Measurements from ENCODE around the gene SAMD1. TPM values are rescaled to one million over a fixed set of nuclear protein-coding genes. Genes with fewer than 3 reads are reported as not detected.
A peak's percentile ranks its signal among the peaks of the same experiment; 100 is the strongest.

Gene SAMD1
- total and polyA plus RNA-seq, 2 of the 13 experiments (the other 11 are each of a cell fraction or from before 2014, with no cell fraction given) = 17.5 to 45.0 TPM

GRCh38 chr19:14072535-14073260 lies 17.9 kb downstream of the SAMD1 start, which contains the start of gene MISP3 (continued):
- TF ChIP-seq, protein P1, sequence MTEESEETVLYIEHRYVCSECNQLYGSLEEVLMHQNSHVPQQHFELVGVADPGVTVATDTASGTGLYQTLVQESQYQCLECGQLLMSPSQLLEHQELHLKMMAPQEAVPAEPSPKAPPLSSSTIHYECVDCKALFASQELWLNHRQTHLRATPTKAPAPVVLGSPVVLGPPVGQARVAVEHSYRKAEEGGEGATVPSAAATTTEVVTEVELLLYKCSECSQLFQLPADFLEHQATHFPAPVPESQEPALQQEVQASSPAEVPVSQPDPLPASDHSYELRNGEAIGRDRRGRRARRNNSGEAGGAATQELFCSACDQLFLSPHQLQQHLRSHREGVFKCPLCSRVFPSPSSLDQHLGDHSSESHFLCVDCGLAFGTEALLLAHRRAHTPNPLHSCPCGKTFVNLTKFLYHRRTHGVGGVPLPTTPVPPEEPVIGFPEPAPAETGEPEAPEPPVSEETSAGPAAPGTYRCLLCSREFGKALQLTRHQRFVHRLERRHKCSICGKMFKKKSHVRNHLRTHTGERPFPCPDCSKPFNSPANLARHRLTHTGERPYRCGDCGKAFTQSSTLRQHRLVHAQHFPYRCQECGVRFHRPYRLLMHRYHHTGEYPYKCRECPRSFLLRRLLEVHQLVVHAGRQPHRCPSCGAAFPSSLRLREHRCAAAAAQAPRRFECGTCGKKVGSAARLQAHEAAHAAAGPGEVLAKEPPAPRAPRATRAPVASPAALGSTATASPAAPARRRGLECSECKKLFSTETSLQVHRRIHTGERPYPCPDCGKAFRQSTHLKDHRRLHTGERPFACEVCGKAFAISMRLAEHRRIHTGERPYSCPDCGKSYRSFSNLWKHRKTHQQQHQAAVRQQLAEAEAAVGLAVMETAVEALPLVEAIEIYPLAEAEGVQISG (CRISPR knock-in tag; IDR thresholded peaks at IDR 0.05) = 0 out of 2 replicates have a peak, but pooled peaks have one; percentile 5
- TF ChIP-seq CBFB (CRISPR knock-in tag; IDR thresholded peaks at IDR 0.05) = 0 out of 2 replicates have a peak, but pooled peaks have one; percentile 20
- no peak for TF ChIP-seq ZBTB44 (CRISPR knock-in tag; IDR thresholded peaks at IDR 0.05)
- TF ChIP-seq THYN1 (CRISPR knock-in tag; IDR thresholded peaks at IDR 0.05; ENCODE audit: borderline replicate concordance, low read depth) = no peak
- no peak for TF ChIP-seq MED1 (CRISPR knock-in tag; IDR thresholded peaks at IDR 0.05)
- TF ChIP-seq, protein P2, sequence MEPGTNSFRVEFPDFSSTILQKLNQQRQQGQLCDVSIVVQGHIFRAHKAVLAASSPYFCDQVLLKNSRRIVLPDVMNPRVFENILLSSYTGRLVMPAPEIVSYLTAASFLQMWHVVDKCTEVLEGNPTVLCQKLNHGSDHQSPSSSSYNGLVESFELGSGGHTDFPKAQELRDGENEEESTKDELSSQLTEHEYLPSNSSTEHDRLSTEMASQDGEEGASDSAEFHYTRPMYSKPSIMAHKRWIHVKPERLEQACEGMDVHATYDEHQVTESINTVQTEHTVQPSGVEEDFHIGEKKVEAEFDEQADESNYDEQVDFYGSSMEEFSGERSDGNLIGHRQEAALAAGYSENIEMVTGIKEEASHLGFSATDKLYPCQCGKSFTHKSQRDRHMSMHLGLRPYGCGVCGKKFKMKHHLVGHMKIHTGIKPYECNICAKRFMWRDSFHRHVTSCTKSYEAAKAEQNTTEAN (CRISPR knock-in tag; conservative IDR thresholded peaks at IDR 0.05) = 0 out of 2 replicates have a peak, but pooled peaks have one; percentile 6
- TF ChIP-seq KLF12 (CRISPR knock-in tag; IDR thresholded peaks at IDR 0.05; ENCODE audit: borderline replicate concordance) = peak; percentile 47; the same call in 1 of the 2 replicates
- TF ChIP-seq RARA (CRISPR knock-in tag; IDR thresholded peaks at IDR 0.05) = peak; percentile 47; the same call in 1 of the 2 replicates
- TF ChIP-seq, protein P3, sequence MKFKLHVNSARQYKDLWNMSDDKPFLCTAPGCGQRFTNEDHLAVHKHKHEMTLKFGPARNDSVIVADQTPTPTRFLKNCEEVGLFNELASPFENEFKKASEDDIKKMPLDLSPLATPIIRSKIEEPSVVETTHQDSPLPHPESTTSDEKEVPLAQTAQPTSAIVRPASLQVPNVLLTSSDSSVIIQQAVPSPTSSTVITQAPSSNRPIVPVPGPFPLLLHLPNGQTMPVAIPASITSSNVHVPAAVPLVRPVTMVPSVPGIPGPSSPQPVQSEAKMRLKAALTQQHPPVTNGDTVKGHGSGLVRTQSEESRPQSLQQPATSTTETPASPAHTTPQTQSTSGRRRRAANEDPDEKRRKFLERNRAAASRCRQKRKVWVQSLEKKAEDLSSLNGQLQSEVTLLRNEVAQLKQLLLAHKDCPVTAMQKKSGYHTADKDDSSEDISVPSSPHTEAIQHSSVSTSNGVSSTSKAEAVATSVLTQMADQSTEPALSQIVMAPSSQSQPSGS (CRISPR knock-in tag; IDR thresholded peaks at IDR 0.05) = 0 out of 2 replicates have a peak, but pooled peaks have one; percentile 15
- no peak for TF ChIP-seq ZBTB26 (CRISPR knock-in tag; IDR thresholded peaks at IDR 0.05; ENCODE audit: borderline replicate concordance)
- TF ChIP-seq MZF1 (CRISPR knock-in tag; IDR thresholded peaks at IDR 0.05; ENCODE audit: borderline replicate concordance) = no peak
- 0 out of 2 replicates have a peak, but pooled peaks have one; percentile 74 for TF ChIP-seq ZNF703 (CRISPR knock-in tag; IDR thresholded peaks at IDR 0.05; ENCODE audit: borderline replicate concordance)
- no peak for TF ChIP-seq TBX3 (IDR thresholded peaks at IDR 0.05; ENCODE audit: borderline replicate concordance)
- 0 out of 2 replicates have a peak, but pooled peaks have one; percentile 24 for TF ChIP-seq ZNF329 (CRISPR knock-in tag; IDR thresholded peaks at IDR 0.05; ENCODE audit: low read depth)
- no peak for TF ChIP-seq SIN3A (IDR thresholded peaks at IDR 0.05; ENCODE audit: borderline replicate concordance, low read depth, low read length)
- peak; percentile 65; the same call in 1 of the 2 replicates for TF ChIP-seq ZSCAN31 (CRISPR knock-in tag; IDR thresholded peaks at IDR 0.05; ENCODE audit: low read depth)
- 0 out of 2 replicates have a peak, but pooled peaks have one; percentile 6 for TF ChIP-seq REL (CRISPR knock-in tag; conservative IDR thresholded peaks at IDR 0.05)
- 0 out of 2 replicates have a peak, but pooled peaks have one; percentile 2 for TF ChIP-seq BATF2 (CRISPR knock-in tag; IDR thresholded peaks at IDR 0.05)
- TF ChIP-seq PAX8 (CRISPR knock-in tag; IDR thresholded peaks at IDR 0.05; ENCODE audit: borderline replicate concordance) = no peak
